GM12864 (cell line): ENCODE measurements around the gene CCSER1.

Experiments
- DNase-seq: peaks from one replicate; pipeline ENCODE4 v3.0.0-alpha.2; 2011; ENCODE audit warnings: low read depth
- H3K4me3 ChIP-seq: 2 replicates; pipeline ENCODE4 v1.5.1; 2011; ENCODE audit warnings: mild to moderate bottlenecking, low read depth, low read length, control low read depth
- TF ChIP-seq, protein P1 (sequence below): IDR thresholded peaks from 2 replicates; pipeline ENCODE4 v1.5.1; 2011; ENCODE audit warnings: low read depth, mild to moderate bottlenecking, moderate library complexity, low read length, control low read depth, inconsistent platforms; ENCODE audit errors: missing control alignments

The CCSER1 gene

DNA sequence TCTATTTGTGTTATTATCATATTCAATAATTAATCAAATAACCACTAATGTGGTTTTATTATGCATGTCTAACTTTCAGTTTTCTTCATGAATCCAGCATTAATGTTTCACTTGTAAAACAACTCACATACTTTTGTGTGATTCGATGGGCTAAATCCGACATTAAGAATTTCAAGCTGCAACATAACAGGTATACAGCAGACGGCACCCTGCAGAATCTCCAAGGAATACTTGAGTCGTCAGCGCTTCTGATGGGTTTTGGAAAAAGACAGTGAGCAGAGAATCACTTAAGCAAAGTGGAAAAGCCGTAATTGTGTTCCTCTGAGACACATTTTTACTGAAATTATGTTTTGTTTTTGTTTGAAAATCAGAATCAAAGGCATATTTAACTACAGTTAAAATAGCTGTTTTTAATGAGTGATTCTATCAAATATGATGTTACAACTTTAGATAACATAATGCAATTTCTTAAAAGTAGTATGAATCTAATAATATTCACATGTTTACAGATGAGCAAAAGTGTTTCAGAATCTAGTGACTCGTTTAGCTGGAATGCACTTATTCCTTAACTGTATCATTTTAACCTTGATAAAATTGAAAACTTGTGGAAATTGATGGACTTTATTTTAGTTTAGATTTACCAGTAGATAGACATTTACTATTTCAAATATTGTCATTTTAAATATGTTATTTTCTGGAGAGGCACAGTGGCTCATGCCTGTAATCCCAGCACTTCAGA is 514.8 kb downstream of the CCSER1 start:
- DNase-seq: no peak
- TF ChIP-seq, protein P1, sequence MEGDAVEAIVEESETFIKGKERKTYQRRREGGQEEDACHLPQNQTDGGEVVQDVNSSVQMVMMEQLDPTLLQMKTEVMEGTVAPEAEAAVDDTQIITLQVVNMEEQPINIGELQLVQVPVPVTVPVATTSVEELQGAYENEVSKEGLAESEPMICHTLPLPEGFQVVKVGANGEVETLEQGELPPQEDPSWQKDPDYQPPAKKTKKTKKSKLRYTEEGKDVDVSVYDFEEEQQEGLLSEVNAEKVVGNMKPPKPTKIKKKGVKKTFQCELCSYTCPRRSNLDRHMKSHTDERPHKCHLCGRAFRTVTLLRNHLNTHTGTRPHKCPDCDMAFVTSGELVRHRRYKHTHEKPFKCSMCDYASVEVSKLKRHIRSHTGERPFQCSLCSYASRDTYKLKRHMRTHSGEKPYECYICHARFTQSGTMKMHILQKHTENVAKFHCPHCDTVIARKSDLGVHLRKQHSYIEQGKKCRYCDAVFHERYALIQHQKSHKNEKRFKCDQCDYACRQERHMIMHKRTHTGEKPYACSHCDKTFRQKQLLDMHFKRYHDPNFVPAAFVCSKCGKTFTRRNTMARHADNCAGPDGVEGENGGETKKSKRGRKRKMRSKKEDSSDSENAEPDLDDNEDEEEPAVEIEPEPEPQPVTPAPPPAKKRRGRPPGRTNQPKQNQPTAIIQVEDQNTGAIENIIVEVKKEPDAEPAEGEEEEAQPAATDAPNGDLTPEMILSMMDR: no peak

GRCh38 chr4:90643156-90643555 is 516.0 kb downstream of the CCSER1 start:
- no peak for DNase-seq
- no peak overlapping the region for H3K4me3 ChIP-seq
- TF ChIP-seq, protein P1: no peak

More for the DNA sequence above, 514.8 kb downstream of the CCSER1 start:
- H3K4me3 ChIP-seq: no peak overlapping the region

DNA sequence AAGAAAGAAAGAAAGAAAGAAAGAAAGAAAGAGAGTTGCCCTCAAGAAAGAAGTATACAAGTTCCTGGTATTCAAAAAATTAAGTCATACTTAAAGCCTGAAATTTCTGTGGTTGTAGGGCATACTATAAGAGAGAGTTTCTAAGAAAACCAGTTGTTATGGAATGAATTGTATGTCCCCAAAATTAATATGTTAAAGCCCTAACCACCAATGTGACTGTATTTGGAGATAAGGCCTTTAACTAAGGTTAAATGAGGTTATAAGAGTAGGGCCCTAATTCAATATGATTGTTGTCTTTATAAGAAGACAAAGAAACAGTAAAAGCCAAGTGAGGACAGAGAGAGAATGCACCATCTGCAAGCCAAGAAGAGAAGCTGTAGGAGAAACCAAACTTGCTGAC is 521.1 kb downstream of the CCSER1 start:
- TF ChIP-seq, protein P1: no peak
- no peak for DNase-seq
- H3K4me3 ChIP-seq: no peak overlapping the region

DNA sequence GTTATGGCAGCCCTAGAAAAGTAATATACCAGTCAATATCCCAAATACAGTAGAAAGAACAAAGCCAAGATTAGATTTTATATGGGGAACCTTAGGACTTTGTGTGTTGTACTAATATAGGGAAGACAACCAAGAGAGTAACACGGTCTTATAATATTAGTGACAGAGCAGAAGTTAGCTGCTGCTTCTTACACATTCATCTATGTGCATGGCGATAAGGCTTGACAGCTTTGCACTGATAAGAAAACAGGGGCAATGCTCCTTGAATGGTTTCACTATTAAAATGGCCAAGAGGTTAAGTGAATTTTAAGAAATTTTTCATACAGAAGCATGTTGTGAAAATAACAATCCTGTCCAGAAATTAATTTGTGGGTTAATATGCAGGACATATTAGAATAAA is 521.6 kb downstream of the CCSER1 start:
- TF ChIP-seq, protein P1: no peak
- no peak overlapping the region for H3K4me3 ChIP-seq
- no peak for DNase-seq

DNA sequence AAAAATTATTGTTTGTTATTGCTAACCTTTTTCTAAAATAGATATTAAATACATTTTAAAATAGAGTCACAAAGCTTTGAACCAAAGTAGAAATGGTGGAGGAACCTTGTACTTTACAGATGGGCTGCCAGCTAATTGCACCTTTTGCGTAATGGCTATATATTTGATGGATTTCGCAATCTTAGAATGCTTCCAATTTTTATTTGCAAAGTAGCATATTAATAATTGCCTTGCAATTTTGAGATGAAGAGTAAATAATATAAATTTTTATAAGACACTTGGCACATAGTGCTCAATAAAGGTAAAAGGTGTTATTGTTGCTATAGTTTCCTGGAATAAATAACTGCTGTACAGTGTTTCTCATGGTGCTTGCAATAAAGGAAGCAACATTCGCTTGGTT is 533.5 kb downstream of the CCSER1 start:
- TF ChIP-seq, protein P1: no peak
- DNase-seq: no peak
- H3K4me3 ChIP-seq: no peak overlapping the region

DNA sequence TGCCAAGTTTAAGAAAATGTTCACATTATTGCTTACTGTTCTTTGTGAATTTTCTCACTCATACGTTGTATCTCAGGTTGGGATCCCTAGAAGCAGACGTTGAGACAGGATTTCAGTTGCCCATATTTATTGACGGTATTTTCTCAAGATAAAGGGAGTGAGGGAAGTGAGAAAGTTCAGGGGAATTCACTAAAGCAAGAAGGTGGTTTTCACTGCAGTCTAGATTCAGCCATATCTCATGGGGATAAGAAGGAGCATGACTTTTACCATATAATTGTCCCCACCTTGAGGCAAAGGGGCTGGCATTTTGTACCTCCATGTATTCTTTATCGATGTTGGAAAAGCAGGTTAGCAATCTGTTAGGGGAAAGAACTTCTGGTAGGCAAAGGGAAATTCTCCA is 543.0 kb downstream of the CCSER1 start:
- no peak overlapping the region for H3K4me3 ChIP-seq
- no peak for DNase-seq

More for the DNA sequence above, 543.0 kb downstream of the CCSER1 start:
- TF ChIP-seq, protein P1: no peak
